Measurements from ENCODE around the gene STX8.
"Not testable (repeated sequence)": the region's sequence is repeated elsewhere in the genome, so short reads cannot be mapped to it uniquely, and the experiment has no call there.

STX8 gene

DNA sequence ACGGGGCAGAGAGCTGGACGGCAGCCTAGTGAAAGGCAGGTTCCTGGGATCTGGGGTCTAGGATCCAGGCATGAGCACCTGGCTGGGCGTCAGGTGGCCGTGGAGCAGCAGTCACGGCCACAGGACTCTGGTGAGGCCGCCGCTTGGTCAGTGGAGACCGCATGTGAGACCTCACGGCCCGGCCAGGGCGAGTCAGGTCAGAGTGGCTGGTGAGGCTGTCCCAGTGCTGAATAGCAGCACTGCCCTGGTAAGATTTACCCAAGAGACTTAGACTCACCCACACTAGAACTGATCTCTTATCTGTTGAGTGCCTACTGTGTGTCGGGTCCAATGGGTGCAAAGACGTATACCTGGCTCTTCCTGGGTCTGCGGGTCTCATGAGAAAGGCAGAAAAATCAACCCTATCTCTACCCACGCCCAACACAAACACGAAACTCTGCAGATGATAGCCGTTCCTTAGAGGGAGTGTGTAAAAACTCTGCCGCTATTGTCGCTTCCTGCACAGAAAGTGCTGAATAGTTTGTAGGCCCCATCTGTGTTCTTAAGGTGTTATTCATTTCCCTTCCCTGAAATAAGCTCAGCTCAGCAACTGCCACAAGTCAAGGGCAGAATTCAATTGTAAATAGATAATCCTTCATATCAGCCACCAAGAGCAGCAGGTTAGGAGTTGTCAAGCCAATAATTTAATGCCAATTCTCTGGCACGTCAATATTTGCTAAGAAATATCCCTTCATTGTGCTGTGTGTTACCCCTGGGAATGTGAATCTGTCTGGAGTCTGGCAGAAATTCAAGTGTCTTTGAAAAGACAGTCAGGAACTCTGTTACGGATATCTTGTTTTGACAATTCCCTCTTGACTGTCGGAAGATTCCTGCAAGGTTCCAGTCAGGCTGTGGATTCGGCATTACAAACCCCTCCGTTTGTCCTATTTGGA lies 314.3 kb downstream of the STX8 start:
- DNase-seq (ENCODE audit: low read depth) = no peak

DNA sequence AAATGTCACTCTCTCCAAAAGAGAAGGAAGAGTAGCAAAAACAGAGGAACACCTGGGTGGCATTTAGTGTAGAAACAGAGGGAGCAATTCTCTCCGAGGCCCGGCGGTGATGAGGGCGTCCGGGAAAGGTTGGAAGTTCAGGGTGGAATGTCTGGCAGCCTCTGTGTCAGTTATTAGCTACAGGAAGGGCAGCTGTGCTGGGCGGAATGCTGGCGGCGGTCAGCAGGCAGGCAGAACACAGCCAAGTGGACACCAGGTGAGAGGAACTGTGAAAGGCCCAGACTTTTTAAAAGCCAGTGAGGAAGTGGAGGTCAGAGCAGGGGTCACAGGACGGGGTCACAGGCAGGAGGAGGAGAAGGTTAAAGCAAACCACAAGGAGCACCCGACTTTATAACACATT lies 316.2 kb downstream of the STX8 start:
- no peak for DNase-seq (ENCODE audit: low read depth)

DNA sequence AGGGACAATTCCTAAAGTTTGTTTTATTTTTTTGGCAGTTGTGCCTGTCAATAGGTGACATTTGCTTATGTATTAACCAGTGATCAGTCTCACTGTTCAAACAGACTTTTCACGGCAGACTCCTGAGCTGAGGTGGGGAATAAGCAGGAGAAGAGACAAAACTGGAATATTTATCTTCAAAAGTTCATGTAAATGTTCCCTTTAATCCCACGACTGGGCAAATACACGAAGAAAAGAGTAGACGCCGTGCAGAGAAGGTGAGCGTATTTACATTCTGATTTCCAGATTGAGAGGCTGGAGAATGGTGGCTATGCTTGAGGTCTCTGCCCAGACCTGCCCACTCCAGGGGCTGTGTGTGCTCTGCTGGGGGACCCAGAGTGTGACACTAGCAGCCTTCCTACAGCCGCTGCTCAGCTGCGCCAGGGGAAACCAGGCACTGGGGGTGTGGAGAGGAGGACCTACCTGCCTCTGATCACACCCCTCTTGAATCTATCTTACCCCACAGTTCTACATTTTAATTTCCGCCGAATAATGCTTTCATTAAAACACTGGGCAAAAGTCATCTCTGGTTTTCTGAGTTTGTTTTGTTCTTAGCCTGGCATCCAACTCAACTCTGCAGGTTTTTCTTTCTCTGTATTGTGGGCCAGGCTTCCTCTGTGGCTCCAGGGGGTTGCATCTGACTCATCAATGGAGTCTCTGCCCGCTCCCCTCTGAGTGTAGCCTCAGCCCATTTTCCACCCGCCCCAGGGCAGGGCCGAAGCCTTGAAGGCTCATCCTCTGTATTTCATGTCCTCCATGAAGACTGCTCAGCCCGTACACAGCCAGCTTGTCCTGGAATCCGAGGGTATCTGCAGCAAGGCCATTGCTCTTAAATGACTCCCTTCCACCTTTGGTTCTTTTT lies 317.3 kb downstream of the STX8 start:
- DNase-seq (ENCODE audit: low read depth) = no peak

DNA sequence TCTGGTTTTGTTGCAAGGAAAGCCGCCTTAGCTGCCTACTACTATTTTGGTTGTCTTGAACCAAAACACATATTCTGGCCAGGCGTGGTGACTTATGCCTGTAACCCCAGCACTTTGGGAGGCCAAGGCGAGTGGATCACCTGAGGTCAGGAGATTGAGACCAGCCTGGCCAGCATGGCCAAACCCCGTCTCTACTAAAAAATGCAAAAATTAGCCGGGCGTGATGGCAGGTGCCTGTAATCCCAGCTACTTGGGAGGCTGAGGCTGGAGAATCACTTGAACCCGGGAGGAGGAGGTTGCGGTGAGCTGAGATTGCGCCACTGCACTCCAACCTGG lies 318.0 kb downstream of the STX8 start:
- DNase-seq (ENCODE audit: low read depth) = not testable (repeated sequence)

DNA sequence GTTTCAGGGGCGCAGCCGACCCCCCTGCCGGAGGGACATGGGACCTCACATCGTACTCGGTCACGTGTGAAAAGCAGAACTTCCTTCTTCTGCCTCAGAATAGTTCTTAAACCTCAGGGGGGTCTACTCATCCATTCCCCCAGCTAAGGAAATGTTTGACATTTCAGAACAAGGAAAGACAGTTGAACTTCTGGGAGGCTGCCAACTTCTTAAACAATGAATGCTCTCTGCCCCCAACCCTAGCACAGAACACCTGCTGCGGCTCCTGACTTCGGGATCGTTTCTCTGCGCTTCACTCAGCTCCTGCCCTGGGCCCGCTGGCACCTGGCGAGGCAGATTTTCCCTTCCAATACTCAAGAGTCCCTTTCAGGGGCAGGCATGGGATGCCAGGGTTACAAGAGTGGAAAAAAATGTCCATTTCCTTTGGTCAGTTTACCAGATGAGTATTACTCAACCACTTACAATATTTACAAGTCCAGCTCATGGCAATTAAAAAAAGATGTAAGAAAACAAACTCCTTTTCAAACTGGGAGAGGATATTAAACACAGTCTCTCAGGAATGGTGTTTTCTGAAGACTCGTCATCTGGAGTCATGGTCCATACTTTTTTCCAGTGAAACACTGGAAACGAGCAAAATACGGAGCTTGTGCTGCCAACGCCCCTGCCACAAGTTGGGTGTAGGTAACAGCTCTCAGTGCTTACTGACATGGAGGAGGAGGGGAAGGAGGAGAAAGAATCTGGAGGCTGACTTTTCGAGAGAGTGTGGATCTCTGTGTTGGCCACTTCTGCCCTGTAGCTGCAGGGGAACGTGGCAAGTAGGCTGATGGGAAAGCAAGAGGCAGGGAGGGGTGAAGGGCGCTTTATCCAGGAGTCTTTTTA lies 318.6 kb downstream of the STX8 start:
- DNase-seq (ENCODE audit: low read depth) = no peak

DNA sequence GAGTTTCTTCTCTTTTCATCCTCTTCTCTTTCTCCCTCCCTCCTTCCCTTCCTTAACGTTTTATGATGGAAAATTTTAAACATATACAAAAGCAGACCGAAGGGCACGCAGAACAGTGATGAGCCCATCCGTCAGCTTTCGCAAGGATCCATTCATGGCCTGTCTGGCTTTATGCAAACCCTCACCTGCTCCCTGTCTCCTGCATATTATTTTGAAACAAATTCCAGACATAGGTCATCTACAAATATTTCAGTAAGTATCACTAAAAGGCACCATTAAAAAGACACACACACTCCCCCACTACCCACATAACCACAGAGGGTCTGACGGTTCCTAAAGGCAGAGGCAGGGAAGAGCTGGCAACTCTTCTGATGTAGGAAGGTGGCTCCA lies 319.3 kb downstream of the STX8 start:
- DNase-seq (ENCODE audit: low read depth) = no peak

DNA sequence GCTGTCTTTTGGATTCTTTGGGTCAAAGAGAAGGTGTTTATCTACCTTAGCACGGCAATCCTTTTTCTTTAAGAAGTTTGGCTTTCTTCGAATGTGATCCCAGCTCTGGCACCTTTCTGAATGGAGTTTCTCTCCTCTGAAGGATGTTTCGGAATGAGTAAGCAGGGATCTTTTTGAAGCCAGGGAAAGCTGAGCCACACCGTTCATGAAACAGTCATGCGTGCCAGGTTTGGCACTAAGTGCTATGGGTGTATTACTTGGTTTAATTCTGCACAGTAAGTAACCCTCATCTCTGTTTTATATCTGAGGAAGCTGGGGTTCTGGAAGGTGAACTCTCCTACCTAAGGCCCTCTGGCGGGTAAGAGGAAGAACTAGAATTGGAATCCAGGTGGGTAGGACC lies 319.8 kb downstream of the STX8 start:
- DNase-seq (ENCODE audit: low read depth) = no peak

DNA sequence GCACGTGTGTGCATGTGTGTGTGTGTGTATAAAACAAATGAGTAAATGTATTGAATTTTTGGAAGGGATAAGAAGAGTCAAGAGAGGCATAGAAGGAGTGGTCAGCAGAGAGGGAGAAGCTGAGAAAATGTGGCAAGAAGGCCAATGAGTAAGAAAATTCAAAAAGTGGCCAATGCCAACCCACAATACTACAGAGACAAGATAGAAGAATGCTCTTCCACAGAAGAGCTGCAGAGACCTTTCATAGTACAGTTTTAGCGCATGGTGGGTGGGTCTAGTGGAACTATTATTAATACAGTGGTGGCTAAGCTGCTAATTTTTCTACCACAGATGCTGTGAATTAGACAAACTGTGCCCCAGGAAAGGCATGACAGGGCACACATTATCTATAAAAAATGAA lies 320.8 kb downstream of the STX8 start:
- no peak for DNase-seq (ENCODE audit: low read depth)

DNA sequence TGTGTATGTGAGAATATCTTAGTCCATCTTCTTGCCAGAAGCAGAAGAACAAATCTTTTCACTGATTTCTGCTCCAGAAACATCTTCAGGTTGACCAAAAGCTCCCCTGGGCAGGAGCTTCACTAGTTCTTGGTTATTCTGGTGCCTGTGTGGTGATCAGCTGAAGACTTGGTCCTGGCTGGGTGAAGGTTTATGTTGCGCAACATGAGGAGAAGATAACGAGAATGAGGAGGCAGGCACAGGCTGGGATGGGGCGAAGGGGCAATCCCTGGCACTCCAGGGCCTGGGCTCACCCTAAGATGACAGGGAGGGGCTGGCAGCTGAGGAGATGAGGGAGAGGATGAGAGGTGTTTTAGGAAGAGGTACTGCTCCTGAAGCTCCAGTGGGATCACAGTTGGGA lies 322.3 kb downstream of the STX8 start:
- DNase-seq (ENCODE audit: low read depth) = no peak

DNA sequence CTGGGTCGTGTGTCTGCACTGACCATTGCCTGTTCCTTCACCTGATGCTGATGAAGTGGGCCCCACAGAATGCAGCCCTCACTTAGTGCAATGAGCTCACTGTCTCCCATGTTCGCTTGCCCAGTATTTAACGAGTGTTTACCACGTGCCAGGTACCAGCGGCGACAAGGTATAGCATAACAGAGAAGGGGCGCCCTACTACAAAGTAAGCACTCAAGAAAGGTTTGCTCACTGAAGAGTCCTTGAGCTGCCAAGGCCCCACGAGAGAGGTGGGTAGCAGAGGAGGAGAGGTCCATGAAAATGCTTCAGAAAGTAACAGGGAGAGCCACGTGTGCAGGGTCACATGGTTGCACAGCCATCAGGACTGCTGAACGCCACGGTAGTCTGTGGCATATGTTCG lies 324.3 kb downstream of the STX8 start:
- no peak for DNase-seq (ENCODE audit: low read depth)

DNA sequence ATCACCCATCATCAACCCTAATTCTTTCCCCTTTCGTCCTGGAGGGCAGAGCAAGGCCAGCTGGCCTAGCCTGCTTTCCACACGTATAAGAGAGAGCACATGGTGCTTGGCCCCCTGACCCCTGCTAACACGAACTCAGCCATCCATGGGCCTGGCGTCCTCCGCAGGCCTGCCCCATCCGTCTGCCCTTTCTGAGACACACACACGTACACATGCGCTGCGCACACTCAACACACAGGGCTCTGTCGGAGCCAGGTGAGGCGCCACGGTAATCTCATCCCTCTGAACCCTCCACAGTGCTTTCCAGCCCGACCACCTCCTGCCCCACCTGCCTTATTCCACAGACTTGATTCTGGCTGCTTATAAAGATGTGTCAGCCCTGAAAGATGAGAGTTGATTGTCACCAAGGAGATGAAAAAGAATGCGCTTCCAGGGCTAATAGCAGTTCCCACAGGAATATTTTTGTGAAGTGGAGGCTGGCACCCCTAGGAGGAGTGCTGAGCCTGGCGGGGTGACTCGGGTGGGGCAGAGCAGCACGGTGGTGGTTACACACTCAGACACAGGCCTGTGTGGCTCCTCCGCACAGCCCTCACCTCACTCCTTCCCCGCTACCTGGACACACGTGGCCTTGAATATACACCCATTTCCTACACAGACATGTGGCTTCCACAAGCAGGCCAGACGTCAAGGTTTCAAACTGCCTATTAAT lies 326.2 kb downstream of the STX8 start:
- no peak for DNase-seq (ENCODE audit: low read depth)

DNA sequence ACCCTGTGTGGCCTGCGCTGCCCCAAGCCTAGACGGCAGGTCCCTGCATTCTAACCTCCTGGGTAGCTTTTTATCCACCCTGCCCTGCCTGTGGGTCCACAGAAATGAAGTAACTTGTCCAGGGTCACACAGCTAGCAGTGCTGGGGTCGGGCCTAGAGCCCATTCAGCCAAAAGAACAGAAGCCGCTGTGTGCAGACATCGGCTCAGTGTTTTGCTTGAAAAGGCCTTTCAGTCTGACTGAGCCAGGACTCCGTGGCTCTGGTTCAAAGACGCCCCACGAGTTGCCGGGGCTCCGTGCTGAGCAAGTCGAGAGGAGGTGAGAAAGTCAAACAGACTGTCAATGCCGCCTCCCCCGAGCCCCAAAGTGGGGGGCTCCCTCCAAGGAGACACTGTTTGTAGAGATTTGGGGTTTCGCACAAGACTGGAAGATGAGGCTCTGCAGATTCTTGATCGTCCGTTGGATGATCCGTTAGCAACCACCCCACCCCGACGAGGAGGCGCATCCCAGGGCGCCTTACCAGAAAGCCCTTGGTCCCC lies 328.1 kb downstream of the STX8 start:
- no peak for DNase-seq (ENCODE audit: low read depth)

DNA sequence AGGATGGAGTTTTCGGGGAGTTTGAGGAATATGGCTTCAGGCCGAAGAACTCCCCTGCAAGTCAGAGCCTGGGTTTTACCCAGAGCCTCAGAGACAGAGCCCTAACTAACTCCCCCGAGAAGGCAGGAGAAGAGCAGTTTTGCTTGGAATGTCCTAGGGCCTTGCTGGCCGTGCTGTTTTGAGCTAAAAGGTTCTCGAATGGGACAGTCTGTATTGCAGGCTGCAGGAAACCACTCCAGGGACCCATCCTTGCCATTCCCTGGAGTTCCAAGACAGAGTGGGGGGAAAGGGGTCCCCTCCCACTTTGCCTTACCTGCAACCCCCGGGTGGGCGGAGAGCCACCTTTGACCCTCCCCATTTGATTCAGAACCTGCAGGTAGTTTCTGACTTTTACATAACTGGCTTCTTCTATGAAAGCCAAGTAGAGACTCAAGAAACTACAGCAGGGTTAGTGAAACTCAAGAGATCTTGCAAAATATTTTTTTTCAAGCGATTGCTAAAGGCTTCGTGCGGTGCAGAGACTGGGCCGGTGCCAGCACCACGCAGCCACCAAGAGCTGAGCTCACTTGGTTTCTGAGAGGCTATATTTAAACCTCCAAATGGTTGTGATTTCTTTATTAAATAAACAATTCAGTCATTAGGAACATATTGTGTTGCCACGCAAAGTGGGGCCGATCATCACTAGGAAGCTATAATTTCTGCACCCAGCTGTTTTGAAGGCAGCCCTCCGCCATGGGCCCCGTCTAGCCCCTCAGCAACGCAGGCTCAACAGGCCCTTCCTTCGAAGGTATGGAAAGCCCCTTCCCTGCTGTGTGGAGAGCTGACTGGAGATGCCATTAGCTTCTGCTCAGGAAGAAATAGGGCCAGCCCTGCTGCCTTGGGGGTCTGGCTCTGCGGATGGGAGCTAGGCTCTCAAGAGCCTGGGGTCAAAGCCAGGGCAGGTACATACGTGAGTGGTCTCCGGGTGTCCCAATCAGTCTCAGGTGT lies 331.3 kb downstream of the STX8 start:
- no peak for DNase-seq (ENCODE audit: low read depth)

DNA sequence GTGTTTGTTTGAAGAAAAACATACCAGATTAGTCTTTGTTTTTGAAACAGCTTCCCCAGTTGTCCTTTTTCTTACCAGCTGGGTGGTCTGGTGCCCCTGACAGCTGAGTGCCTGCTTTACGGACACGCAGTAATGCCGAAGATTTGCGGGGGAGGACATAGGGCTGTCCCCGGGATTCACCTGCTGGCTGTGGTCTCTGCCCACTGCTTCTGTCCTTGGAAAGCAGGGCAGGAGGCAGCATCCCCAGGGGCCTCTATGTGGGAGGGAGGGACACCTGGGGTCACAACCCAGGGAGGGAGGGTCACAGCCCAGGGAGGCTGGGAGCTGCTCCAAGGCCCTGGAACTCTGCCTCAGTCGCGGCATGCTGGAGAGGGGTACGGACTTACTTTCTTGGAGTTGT lies 332.6 kb downstream of the STX8 start:
- DNase-seq (ENCODE audit: low read depth) = no peak

DNA sequence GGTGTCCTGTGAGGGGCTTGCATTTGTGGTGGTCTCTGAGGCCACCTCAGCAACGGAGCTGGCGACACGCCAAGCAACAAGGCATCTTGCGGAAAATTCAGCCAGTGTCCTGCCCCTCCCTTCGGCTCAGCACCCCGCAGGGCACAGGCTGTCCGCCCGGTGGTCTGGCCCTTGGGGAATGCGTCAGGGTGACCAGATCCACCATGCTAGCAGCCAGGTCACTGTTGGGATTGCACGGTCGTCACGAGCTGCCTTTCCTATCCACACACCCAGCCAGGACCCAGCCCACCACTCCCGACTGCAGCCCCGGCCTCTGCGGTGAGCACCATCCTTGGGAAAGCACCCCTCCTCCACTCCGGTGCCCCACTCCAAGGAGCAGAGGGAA lies 333.1 kb downstream of the STX8 start:
- no peak for DNase-seq (ENCODE audit: low read depth)

DNA sequence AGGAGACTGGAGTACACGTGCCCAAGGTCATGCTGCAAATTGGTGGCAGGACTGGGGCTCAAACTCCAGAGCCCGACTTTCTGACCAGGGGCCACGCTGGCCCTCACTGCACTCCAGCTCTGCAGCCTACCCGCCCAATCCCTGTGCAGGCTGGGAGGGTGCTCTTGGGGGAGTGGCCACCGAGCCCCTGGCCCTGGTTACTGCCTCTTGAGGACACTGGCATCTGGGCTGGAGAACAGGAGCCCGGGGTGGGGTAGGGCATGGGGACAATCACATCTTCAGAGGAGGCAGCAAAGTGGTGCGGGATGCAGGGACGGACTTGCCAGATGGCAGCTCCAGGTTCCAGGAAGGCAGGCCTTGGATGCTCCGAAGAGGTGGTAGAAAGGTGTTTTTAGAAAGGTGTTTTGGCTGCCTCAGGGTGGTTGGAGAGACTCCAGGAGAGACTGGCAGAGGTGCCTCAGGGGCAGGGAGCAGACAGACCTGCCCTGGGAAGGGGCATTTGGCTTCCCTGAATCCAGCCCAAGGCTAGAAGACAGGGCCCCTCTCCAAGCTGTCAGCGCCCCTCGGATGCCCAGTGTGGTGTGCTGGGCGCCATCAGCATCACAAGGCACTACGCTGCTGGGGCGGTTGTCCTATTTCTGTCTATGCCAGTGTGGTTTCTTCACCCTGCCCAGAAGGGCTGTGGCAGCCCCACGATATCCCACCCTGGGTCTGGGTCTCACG lies 333.7 kb downstream of the STX8 start:
- DNase-seq (ENCODE audit: low read depth) = no peak

DNA sequence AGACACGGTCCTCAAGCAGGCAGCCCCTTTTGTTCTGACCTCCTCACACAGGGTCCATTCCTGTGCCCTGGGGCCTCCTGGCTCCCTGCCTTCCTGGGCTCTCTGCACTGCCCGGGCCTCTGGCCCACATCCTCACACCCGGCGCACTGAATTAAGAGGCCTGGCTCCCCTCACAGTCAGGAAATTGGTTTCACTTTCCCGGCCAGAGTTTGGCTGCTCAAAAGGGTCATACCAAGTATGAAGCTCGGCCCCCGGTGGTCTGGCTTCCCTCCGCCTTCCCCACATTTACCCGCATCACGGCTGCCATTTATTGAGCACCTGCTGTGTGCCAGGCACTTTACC lies 334.3 kb downstream of the STX8 start:
- DNase-seq (ENCODE audit: low read depth) = no peak

DNA sequence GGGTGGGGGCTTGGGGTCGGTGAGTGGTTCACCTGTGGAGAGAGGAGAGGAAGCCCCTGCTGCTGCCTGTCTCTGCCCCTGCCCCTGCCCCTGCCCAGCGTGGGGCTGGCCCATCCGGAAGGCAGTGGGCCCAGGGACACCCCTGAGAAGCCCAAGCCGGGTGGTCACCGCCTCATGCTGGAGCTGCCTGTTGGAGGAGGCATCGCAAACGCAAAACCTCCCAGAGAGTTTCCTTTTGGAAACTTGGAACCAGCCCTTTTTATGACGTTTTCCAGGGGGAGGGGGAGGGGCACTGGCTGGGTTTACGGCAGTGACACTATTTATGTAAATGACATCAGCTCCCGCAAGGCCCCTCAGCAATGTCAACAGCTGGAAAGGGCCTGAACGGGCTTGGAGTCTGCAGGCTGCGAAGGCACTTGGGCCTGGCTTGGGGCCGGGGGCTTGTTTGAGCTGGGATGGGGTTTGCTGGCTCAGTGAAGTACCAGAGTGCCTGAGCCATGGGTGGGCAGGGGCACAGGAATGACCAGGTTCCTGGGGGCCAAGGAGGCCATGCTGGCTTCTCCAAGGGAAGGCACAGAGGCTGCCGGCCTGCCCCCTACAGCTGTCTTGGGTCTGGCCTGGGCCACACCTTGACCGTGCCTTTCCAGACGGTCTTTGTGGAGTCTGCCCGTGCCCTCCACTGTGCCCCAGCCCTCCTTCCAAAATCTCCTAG lies 334.8 kb downstream of the STX8 start:
- no peak for DNase-seq (ENCODE audit: low read depth)

All from HS-27A (cell line).